Activated naive CD8-positive, alpha-beta T cell treated with anti-CD3 and anti-CD28 coated beads for 36 hours (primary cell): ENCODE results near the gene ESRRA. TPM values are rescaled to one million over a fixed set of nuclear protein-coding genes. Genes with fewer than 3 reads are reported as not detected.

Experiments used
- DNase-seq: peaks from one replicate; pipeline ENCODE4 v3.0.0; 2021
- H3K27ac Mint-ChIP-seq: one replicate; pipeline ENCODE4 v1.8.0; 2022; ENCODE audit warnings: mild to moderate bottlenecking, moderate library complexity, mixed read lengths
- H3K27me3 Mint-ChIP-seq: one replicate; pipeline ENCODE4 v1.8.0; 2022; ENCODE audit warnings: mild to moderate bottlenecking, mixed read lengths
- H3K36me3 Mint-ChIP-seq: one replicate; pipeline ENCODE4 v1.8.0; 2021; ENCODE audit warnings: mild to moderate bottlenecking, mixed read lengths
- H3K4me1 Mint-ChIP-seq: one replicate; pipeline ENCODE4 v1.8.0; 2021; ENCODE audit warnings: mixed read lengths
- H3K4me3 Mint-ChIP-seq: one replicate; pipeline ENCODE4 v1.8.0; 2022; ENCODE audit warnings: mild to moderate bottlenecking, moderate library complexity, mixed read lengths
- H3K9me3 Mint-ChIP-seq: one replicate; pipeline ENCODE4 v1.8.0; 2022; ENCODE audit warnings: mixed read lengths
- total RNA-seq, 2 experiments: library from RNA; stranded (reverse); gene quantifications; one replicate each; pipeline ENCODE4 v1.2.3, GENCODE V29; 2021

The ESRRA gene
- total RNA-seq, 2 experiments from 2014 or later = 46.5 to 46.9 TPM

GRCh38 chr11:64284962-64285884, 20.1 kb upstream of the ESRRA start, which contains the start of gene GPR137:
Gene GPR137 (plus strand): TSS chr11:64285848. CDS start chr11:64286525, 677 bp downstream.
- peaks cover under 1% of the 10 kb centered on the region for H3K27me3 Mint-ChIP-seq

GRCh38 chr11:64285885-64286800, 19.2 kb upstream of the ESRRA start:
- H3K27ac Mint-ChIP-seq = peak overlapping the region; percentile 66
- no peak for DNase-seq
- peaks cover 7% of the 10 kb centered on the region for H3K36me3 Mint-ChIP-seq
- H3K4me3 Mint-ChIP-seq = peak overlapping the region; percentile 80
- no peaks in the 10 kb centered on the region for H3K9me3 Mint-ChIP-seq
- H3K4me1 Mint-ChIP-seq = peaks cover 16% of the 10 kb centered on the region
- H3K27me3 Mint-ChIP-seq = peaks cover 10% of the 10 kb centered on the region

More at GRCh38 chr11:64284962-64285884, 20.1 kb upstream of the ESRRA start, which contains the start of gene GPR137:
- H3K36me3 Mint-ChIP-seq = peaks cover 7% of the 10 kb centered on the region
- peak within 1 kb of the TSS; percentile 87 for H3K4me3 Mint-ChIP-seq
- peak within 1 kb of the TSS; percentile 90 for H3K27ac Mint-ChIP-seq
- peak; percentile 91 for DNase-seq
- H3K4me1 Mint-ChIP-seq = peaks cover 14% of the 10 kb centered on the region
- H3K9me3 Mint-ChIP-seq = no peaks in the 10 kb centered on the region

- H3K4me3 Mint-ChIP-seq = peak overlapping the region; percentile 80
- H3K27ac Mint-ChIP-seq = no peak overlapping the region
- no peaks in the 10 kb centered on the region for H3K9me3 Mint-ChIP-seq
- no peak for DNase-seq
- peaks cover 13% of the 10 kb centered on the region for H3K4me1 Mint-ChIP-seq
- peaks cover 5% of the 10 kb centered on the region for H3K36me3 Mint-ChIP-seq
- H3K27me3 Mint-ChIP-seq = peaks cover 10% of the 10 kb centered on the region
Measured at GRCh38 chr11:64286801-64287159, 18.5 kb upstream of the ESRRA start.

GRCh38 chr11:64287676-64288352, 17.5 kb upstream of the ESRRA start:
- no peaks in the 10 kb centered on the region for H3K9me3 Mint-ChIP-seq
- H3K36me3 Mint-ChIP-seq = peaks cover 5% of the 10 kb centered on the region
- H3K4me3 Mint-ChIP-seq = no peak overlapping the region
- H3K4me1 Mint-ChIP-seq = peaks cover 17% of the 10 kb centered on the region
- no peak overlapping the region for H3K27ac Mint-ChIP-seq
- peaks cover 15% of the 10 kb centered on the region for H3K27me3 Mint-ChIP-seq
- DNase-seq = no peak

- H3K27me3 Mint-ChIP-seq = peaks cover 21% of the 10 kb centered on the region
- DNase-seq = no peak
- H3K36me3 Mint-ChIP-seq = peaks cover 5% of the 10 kb centered on the region
- no peak overlapping the region for H3K4me3 Mint-ChIP-seq
- peaks cover 17% of the 10 kb centered on the region for H3K4me1 Mint-ChIP-seq
- no peaks in the 10 kb centered on the region for H3K9me3 Mint-ChIP-seq
- H3K27ac Mint-ChIP-seq = no peak overlapping the region
Measured at GRCh38 chr11:64288353-64288750, 17.0 kb upstream of the ESRRA start.

- DNase-seq = no peak
- H3K36me3 Mint-ChIP-seq = peaks cover 5% of the 10 kb centered on the region
- no peak overlapping the region for H3K27ac Mint-ChIP-seq
- peaks cover 28% of the 10 kb centered on the region for H3K27me3 Mint-ChIP-seq
- no peaks in the 10 kb centered on the region for H3K9me3 Mint-ChIP-seq
- no peak overlapping the region for H3K4me3 Mint-ChIP-seq
- peaks cover 15% of the 10 kb centered on the region for H3K4me1 Mint-ChIP-seq
Measured at GRCh38 chr11:64289002-64289564, 16.2 kb upstream of the ESRRA start.

- peaks cover 43% of the 10 kb centered on the region for H3K27me3 Mint-ChIP-seq
- H3K36me3 Mint-ChIP-seq = peaks cover 5% of the 10 kb centered on the region
- no peak overlapping the region for H3K27ac Mint-ChIP-seq
- peak overlapping the region; percentile 23 for H3K4me3 Mint-ChIP-seq
- peaks cover 15% of the 10 kb centered on the region for H3K4me1 Mint-ChIP-seq
- no peak for DNase-seq
- H3K9me3 Mint-ChIP-seq = no peaks in the 10 kb centered on the region
Measured at GRCh38 chr11:64290352-64291261, 14.7 kb upstream of the ESRRA start.

- no peaks in the 10 kb centered on the region for H3K9me3 Mint-ChIP-seq
- peaks cover 50% of the 10 kb centered on the region for H3K27me3 Mint-ChIP-seq
- DNase-seq = no peak
- peaks cover 14% of the 10 kb centered on the region for H3K4me1 Mint-ChIP-seq
- peaks cover 5% of the 10 kb centered on the region for H3K36me3 Mint-ChIP-seq
- H3K27ac Mint-ChIP-seq = no peak within 1 kb of the TSS
- H3K4me3 Mint-ChIP-seq = peak within 1 kb of the TSS; percentile 23
Measured at GRCh38 chr11:64291262-64291751, 14.0 kb upstream of the ESRRA start, which contains the start of gene KCNK4. Gene KCNK4 (plus strand): TSS chr11:64291302. CDS start chr11:64293019, 1,717 bp downstream.

GRCh38 chr11:64291752-64292459, 13.4 kb upstream of the ESRRA start:
- H3K4me1 Mint-ChIP-seq = peaks cover 8% of the 10 kb centered on the region
- DNase-seq = no peak
- H3K9me3 Mint-ChIP-seq = no peaks in the 10 kb centered on the region
- no peak overlapping the region for H3K27ac Mint-ChIP-seq
- peaks cover 56% of the 10 kb centered on the region for H3K27me3 Mint-ChIP-seq
- H3K4me3 Mint-ChIP-seq = no peak overlapping the region
- H3K36me3 Mint-ChIP-seq = peaks cover 5% of the 10 kb centered on the region

GRCh38 chr11:64292460-64293254, 12.7 kb upstream of the ESRRA start:
- Mint-ChIP-seq H3K36me3 (peaks cover 5% of the 10 kb centered on the region), H3K4me3 (peak overlapping the region; percentile 44), H3K27me3 (peaks cover 64% of the 10 kb centered on the region)

GRCh38 chr11:64294774-64295173, 10.6 kb upstream of the ESRRA start:
- DNase-seq = no peak
- no peak overlapping the region for H3K4me3 Mint-ChIP-seq
- peaks cover 14% of the 10 kb centered on the region for H3K4me1 Mint-ChIP-seq
- no peaks in the 10 kb centered on the region for H3K9me3 Mint-ChIP-seq
- no peaks in the 10 kb centered on the region for H3K36me3 Mint-ChIP-seq
- H3K27me3 Mint-ChIP-seq = peaks cover 85% of the 10 kb centered on the region
- H3K27ac Mint-ChIP-seq = no peak overlapping the region

More at GRCh38 chr11:64292460-64293254, 12.7 kb upstream of the ESRRA start:
- no peaks in the 10 kb centered on the region for H3K9me3 Mint-ChIP-seq
- no peak for DNase-seq
- peaks cover 10% of the 10 kb centered on the region for H3K4me1 Mint-ChIP-seq
- no peak overlapping the region for H3K27ac Mint-ChIP-seq

GRCh38 chr11:64295760-64296159, 9.6 kb upstream of the ESRRA start:
- no peak overlapping the region for H3K27ac Mint-ChIP-seq
- peaks cover 89% of the 10 kb centered on the region for H3K27me3 Mint-ChIP-seq
- H3K4me3 Mint-ChIP-seq = no peak overlapping the region
- no peaks in the 10 kb centered on the region for H3K36me3 Mint-ChIP-seq
- DNase-seq = no peak
- peaks cover 19% of the 10 kb centered on the region for H3K4me1 Mint-ChIP-seq
- no peaks in the 10 kb centered on the region for H3K9me3 Mint-ChIP-seq
